Liver (tissue), 9 donors: ENCODE measurements around the gene MARCHF3. TPM values are rescaled to one million over a fixed set of nuclear protein-coding genes. Genes with fewer than 3 reads are reported as not detected.

ENCODE experiments used
- DNase-seq: peaks from one replicate; pipeline ENCODE4 v3.0.0-alpha.2; 2017; ENCODE audit warnings: low spot score
- H3K27ac ChIP-seq, 2 donors: one replicate each; pipeline ENCODE4 v1.7.0; 2013; ENCODE audit warnings: inconsistent platforms in 2 of 2, low read length in 2 of 2, control low read depth in 1 of 2, low read depth in 1 of 2, mild to moderate bottlenecking in 1 of 2
- H3K27me3 ChIP-seq, 4 donors: one replicate each; pipeline versions ENCODE4 v1.6.1 to v1.7.0; 2013; ENCODE audit warnings: low read length in 3 of 4, inconsistent platforms in 1 of 4, mild to moderate bottlenecking in 1 of 4, moderate library complexity in 1 of 4; ENCODE audit not compliant: control insufficient read depth in 4 of 4, insufficient read depth in 4 of 4
- H3K36me3 ChIP-seq, 4 donors: one replicate each; pipeline versions ENCODE4 v1.6.1 to v1.7.0; 2013; ENCODE audit warnings: low read length in 3 of 4, mild to moderate bottlenecking in 3 of 4, low read depth in 1 of 4, moderate library complexity in 1 of 4; ENCODE audit not compliant: control insufficient read depth in 4 of 4, insufficient read depth in 3 of 4
- H3K4me1 ChIP-seq, 4 donors: one replicate each; pipeline versions ENCODE4 v1.6.1 to v1.7.0; 2013; ENCODE audit warnings: low read length in 3 of 4, mild to moderate bottlenecking in 3 of 4, moderate library complexity in 1 of 4; ENCODE audit not compliant: control insufficient read depth in 4 of 4, insufficient read depth in 4 of 4
- H3K4me3 ChIP-seq, 3 donors: one replicate each; pipeline versions ENCODE4 v1.6.1 to v1.7.0; 2013; ENCODE audit warnings: low read length in 3 of 3, control low read depth in 1 of 3, low read depth in 1 of 3, mild to moderate bottlenecking in 1 of 3
- H3K9ac ChIP-seq, 2 donors: one replicate each; pipeline ENCODE4 v1.7.0; 2013; ENCODE audit warnings: low read length in 2 of 2, mild to moderate bottlenecking in 2 of 2, moderate library complexity in 2 of 2, control low read depth in 1 of 2, low read depth in 1 of 2
- H3K9me3 ChIP-seq, 4 donors: one replicate each; pipeline versions ENCODE4 v1.6.1 to v1.7.0; 2013; ENCODE audit warnings: low read length in 3 of 4; ENCODE audit not compliant: control insufficient read depth in 4 of 4
- ATF3 ChIP-seq: IDR thresholded peaks from 2 replicates; pipeline ENCODE4 v1.6.1; 2016; ENCODE audit warnings: antibody characterized with exemption
- CTCF ChIP-seq: fragments of 150-350 bp; IDR thresholded peaks from 2 replicates; pipeline ENCODE4 v1.5.1; 2017; ENCODE audit warnings: improper control_type of control experiment, low read depth, low read length; ENCODE audit not compliant: missing input control
- EGR1 ChIP-seq, 2 donors: IDR thresholded peaks; 2 replicates each; pipeline ENCODE4 v1.6.1; 2016 to 2018; ENCODE audit warnings: antibody characterized with exemption in 2 of 2, low read depth in 2 of 2
- FOXA1 ChIP-seq: IDR thresholded peaks from 2 replicates; pipeline ENCODE4 v1.6.1; 2016; ENCODE audit warnings: antibody characterized with exemption
- FOXA2 ChIP-seq: IDR thresholded peaks from 2 replicates; pipeline ENCODE4 v1.6.1; 2016; ENCODE audit warnings: antibody characterized with exemption
- GABPA ChIP-seq, 2 donors: IDR thresholded peaks in 1 of 2; conservative IDR thresholded peaks in 1 of 2; 2 replicates each; pipeline ENCODE4 v1.6.1; 2016; ENCODE audit warnings: antibody characterized with exemption in 2 of 2, mild to moderate bottlenecking in 1 of 2, moderate library complexity in 1 of 2
- HNF4A ChIP-seq, 2 donors: conservative IDR thresholded peaks; 2 replicates each; pipeline ENCODE4 v1.6.1; 2016; ENCODE audit warnings: antibody characterized with exemption in 2 of 2, mild to moderate bottlenecking in 2 of 2
- HNF4G ChIP-seq: IDR thresholded peaks from 2 replicates; pipeline ENCODE4 v1.6.1; 2016; ENCODE audit warnings: antibody characterized with exemption
- JUND ChIP-seq, 2 donors: IDR thresholded peaks; 2 replicates each; pipeline ENCODE4 v1.6.1; 2016; ENCODE audit warnings: antibody characterized with exemption in 2 of 2
- MAX ChIP-seq: IDR thresholded peaks from 2 replicates; pipeline ENCODE4 v1.6.1; 2016; ENCODE audit warnings: antibody characterized with exemption
- NR2F2 ChIP-seq: IDR thresholded peaks from 2 replicates; pipeline ENCODE4 v1.6.1; 2016; ENCODE audit warnings: antibody characterized with exemption
- RAD21 ChIP-seq, 2 donors: IDR thresholded peaks; 2 replicates each; pipeline ENCODE4 v1.6.1; 2016; ENCODE audit warnings: antibody characterized with exemption in 2 of 2, mild to moderate bottlenecking in 2 of 2
- RXRA ChIP-seq, 2 donors: IDR thresholded peaks; 2 replicates each; pipeline ENCODE4 v1.6.1; 2017 to 2018; ENCODE audit warnings: antibody characterized with exemption in 2 of 2, mild to moderate bottlenecking in 1 of 2
- SP1 ChIP-seq: IDR thresholded peaks from 2 replicates; pipeline ENCODE4 v1.6.1; 2018; ENCODE audit warnings: antibody characterized with exemption, mild to moderate bottlenecking
- TAF1 ChIP-seq: conservative IDR thresholded peaks from 2 replicates; pipeline ENCODE4 v1.6.1; 2016; ENCODE audit warnings: antibody characterized with exemption, mild to moderate bottlenecking
- YY1 ChIP-seq: IDR thresholded peaks from 2 replicates; pipeline ENCODE4 v1.6.1; 2016; ENCODE audit warnings: antibody characterized with exemption, mild to moderate bottlenecking
- WGBS: extraction: QIAGEN DNeasy Blood & Tissue Kit; methylation state at CpG from one replicate; pipeline ENCODE4 v1.1.7; 2013; 5-methylcytosine and 5-hydroxymethylcytosine counted together
- polyA plus RNA-seq, 2 donors: library from polyadenylated mRNA; stranded (reverse) in 1 of 2; unstranded in 1 of 2; fragments of 200-250 nt in 1 of 2; fragments of >200 nt in 1 of 2; fragmentation: Nextera tagmentation in 1 of 2; extraction: Ambion mirVana in 1 of 2; gene quantifications; one replicate each; pipeline versions ENCODE4 v1.2.1 to v1.2.3, GENCODE V29; 2013 to 2015
- total RNA-seq, 2 donors: library from RNA; depleted of rRNA; stranded (reverse); fragments of >200 nt; gene quantifications; one replicate each; pipeline ENCODE4 v1.2.3, GENCODE V29; 2014
- TF ChIP-seq, protein P1 (sequence below): IDR thresholded peaks from 2 replicates; pipeline ENCODE4 v1.6.1; 2016; ENCODE audit warnings: antibody characterized with exemption
- donor health status: healthy.
- donor health status: healthy.
- donor health status: healthy.
- donor health status: healthy.
- donor health status: healthy.

MARCHF3 gene
- total and polyA plus RNA-seq, 4 donors, result 0.93 to 51.0 (median 1.4) TPM

- TF ChIP-seq, protein P1, sequence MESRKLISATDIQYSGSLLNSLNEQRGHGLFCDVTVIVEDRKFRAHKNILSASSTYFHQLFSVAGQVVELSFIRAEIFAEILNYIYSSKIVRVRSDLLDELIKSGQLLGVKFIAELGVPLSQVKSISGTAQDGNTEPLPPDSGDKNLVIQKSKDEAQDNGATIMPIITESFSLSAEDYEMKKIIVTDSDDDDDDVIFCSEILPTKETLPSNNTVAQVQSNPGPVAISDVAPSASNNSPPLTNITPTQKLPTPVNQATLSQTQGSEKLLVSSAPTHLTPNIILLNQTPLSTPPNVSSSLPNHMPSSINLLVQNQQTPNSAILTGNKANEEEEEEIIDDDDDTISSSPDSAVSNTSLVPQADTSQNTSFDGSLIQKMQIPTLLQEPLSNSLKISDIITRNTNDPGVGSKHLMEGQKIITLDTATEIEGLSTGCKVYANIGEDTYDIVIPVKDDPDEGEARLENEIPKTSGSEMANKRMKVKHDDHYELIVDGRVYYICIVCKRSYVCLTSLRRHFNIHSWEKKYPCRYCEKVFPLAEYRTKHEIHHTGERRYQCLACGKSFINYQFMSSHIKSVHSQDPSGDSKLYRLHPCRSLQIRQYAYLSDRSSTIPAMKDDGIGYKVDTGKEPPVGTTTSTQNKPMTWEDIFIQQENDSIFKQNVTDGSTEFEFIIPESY, result no peak
- no peak for TF ChIP-seq SP1
- no peak for TF ChIP-seq RXRA (IDR thresholded peaks at IDR 0.05)
- TF ChIP-seq CTCF, result no peak
- TF ChIP-seq HNF4G, result no peak
- TF ChIP-seq RAD21 (IDR thresholded peaks at IDR 0.05), result no peak
- TF ChIP-seq JUND (IDR thresholded peaks at IDR 0.05), result no peak
- TF ChIP-seq HNF4A (conservative IDR thresholded peaks at IDR 0.05), result no peak
- TF ChIP-seq GABPA (IDR thresholded peaks at IDR 0.05 in 1 of 2, conservative IDR thresholded peaks at IDR 0.05 in 1 of 2), result no peak
- no peak for TF ChIP-seq EGR1 (IDR thresholded peaks at IDR 0.05; ENCODE audit: low read depth in 2 of 2)
- no peak for TF ChIP-seq FOXA2
- TF ChIP-seq NR2F2, result no peak
- no peak for TF ChIP-seq FOXA1
- no peak for TF ChIP-seq YY1
- no peak for TF ChIP-seq MAX
- no peak for TF ChIP-seq TAF1
- TF ChIP-seq ATF3, result no peak
- 88% methylated on average over 9 of the region's 9 CpGs for WGBS
- no peak overlapping the region for H3K27ac ChIP-seq
- no peak overlapping the region for H3K9ac ChIP-seq
- H3K36me3 ChIP-seq, result peaks cover 0 to 2% (median 0%) of the 10 kb centered on the region in 4 donors
- no peaks in the 10 kb centered on the region for H3K4me1 ChIP-seq
- H3K4me3 ChIP-seq, result no peak overlapping the region
- DNase-seq, result no peak
- H3K27me3 ChIP-seq, result no peaks in the 10 kb centered on the region
- H3K9me3 ChIP-seq, result no peaks in the 10 kb centered on the region
These were observed 115.4 kb downstream of the MARCHF3 start for GRCh38 chr5:126914801-126915436.

DNA sequence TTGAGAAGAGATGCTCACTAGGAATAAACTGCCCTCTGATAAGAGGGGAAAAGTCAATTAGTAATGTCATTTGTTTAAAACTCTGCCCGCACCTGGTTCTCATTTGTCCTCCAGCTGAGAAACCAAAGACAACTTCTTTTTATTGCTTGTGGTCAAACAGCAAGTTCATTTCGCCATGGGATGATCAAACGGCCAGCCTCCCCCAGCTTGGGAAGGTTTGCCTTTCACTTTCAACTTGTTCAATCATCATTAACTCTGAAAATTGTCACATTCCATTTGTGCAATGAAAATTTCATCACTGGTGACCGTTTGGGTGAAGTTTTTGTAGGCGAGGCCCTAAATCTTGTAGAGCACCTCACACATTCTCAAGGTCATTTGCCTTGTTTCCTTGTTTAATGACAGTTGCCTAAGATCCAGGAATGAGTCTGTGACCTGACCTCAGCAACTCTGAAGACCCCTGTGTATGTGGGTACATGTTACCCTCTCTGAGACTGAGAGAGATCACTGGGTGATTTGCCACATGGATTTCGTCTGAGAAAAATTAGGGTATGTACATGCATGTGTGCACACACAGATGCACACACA, 117.7 kb downstream of the MARCHF3 start:
- Histone ChIP-seq H3K4me3 (no peak overlapping the region), H3K27ac (no peak overlapping the region), H3K9ac (no peak overlapping the region), H3K9me3 (no peaks in the 10 kb centered on the region), H3K27me3 (no peaks in the 10 kb centered on the region), H3K4me1 (no peaks in the 10 kb centered on the region), H3K36me3 (peaks cover 0 to 2% (median 0%) of the 10 kb centered on the region in 4 donors)
- WGBS, result 79% methylated on average over 6 of the region's 6 CpGs
- no peak for DNase-seq
- TF ChIP-seq RXRA (IDR thresholded peaks at IDR 0.05) (no peak), GABPA (IDR thresholded peaks at IDR 0.05 in 1 of 2, conservative IDR thresholded peaks at IDR 0.05 in 1 of 2) (no peak), CTCF (no peak), MAX (no peak), FOXA1 (no peak), EGR1 (IDR thresholded peaks at IDR 0.05; ENCODE audit: low read depth in 2 of 2) (no peak), TAF1 (no peak), NR2F2 (no peak), ATF3 (no peak)
- TF ChIP-seq, protein P1, result no peak
